IPS DF 4.7 (cell line): ENCODE measurements around the gene C14orf180.

Experiments
- DNase-seq: peaks from one replicate; pipeline ENCODE4 v3.0.0-alpha.2; 2013; ENCODE audit warnings: low spot score; ENCODE audit errors: extremely low read depth

Gene C14orf180

GRCh38 chr14:104579507-104579906, at the start of gene C14orf180:
C14orf180 (plus strand) TSS chr14:104579764; CDS start chr14:104586431, 6,667 bp downstream.
- no peak for DNase-seq

GRCh38 chr14:104530646-104531045, 48.9 kb upstream of the C14orf180 start:
- DNase-seq: no peak

DNA sequence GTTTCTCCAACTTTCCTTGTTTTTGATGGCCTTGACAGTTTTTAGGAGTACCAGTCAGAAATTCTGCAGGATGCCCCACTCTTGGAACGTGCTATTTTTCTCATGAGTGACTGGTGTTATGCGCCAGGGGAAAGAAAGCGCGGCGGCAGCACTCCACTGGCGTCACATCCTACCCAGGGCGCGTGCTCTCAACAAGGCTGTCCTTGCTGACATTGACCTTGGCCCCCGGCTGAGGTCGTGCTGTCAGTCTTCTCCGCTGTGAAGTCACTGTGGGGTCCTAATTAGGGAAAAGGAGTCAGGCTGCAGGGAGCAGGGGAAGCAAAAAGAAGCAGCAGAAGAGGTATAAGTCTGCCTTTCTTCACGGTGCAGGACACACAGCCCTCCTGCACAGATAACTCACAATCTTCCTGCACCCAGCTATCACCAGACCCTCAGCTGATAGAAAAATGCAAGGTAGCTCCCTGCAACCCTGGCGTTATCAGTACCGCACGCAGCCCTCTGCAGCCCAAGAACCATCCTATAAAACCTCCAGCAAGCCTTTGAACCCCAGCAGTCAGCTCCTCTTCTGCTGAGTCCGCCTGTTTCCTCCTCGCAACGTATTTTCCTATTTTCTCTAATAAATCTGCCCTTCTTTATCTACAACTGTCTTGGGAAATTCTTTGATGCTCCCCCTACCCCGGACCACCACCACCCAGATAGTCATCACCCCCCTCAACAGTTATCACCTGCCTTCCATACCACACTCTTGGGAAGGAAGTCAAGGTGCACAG, 48.0 kb upstream of the C14orf180 start:
- no peak for DNase-seq

DNA sequence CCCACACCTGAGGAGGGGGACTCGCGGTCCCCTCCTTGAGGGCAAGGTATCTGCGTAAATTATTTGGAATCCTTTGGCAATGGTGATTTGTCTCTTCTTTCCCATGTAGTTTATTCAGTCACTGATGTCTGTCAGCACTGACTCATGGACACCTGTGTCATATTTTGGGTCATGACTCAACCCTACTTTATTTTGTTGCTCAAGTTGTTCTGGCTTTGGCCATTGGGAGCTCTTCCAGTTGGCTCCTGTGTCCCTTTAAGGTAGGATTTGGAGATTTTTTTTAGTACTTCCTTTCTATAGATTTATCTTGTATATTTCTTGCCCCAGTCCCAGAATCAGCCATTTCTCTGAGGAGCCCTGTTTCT, 47.4 kb upstream of the C14orf180 start:
- no peak for DNase-seq

GRCh38 chr14:104534036-104534435, 45.5 kb upstream of the C14orf180 start:
- DNase-seq: no peak

DNA sequence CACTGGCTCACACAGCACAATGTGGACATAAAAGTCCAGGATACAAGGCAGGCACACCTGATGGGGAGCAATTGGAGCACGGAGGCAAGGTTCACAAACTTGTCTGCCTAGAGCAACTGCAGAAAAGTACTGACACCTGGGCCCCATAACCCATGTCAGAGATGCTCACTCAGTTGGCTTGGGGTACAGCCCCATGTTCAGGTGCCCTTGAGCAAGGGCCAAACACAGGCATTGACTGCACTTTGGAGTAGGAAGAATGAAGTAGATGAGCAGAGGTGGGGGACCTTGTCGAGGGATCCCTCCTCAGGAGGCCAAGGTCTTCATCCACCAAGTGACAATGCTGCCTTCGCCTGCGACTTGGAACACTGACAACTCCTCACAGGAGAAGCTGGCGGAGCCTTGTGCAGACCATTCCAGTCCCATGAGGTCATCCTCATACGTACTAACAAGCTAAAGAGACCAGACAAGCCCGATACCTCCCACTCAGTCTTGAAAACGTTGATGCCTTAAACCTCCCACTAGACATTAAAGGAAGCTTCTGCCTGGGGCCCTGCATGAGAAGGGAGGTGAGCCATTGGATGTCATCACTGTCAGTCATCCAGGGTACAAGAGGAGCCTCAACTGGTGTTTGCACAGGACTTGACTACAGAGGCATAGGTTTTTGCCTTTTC, 42.5 kb upstream of the C14orf180 start:
- no peak for DNase-seq

DNA sequence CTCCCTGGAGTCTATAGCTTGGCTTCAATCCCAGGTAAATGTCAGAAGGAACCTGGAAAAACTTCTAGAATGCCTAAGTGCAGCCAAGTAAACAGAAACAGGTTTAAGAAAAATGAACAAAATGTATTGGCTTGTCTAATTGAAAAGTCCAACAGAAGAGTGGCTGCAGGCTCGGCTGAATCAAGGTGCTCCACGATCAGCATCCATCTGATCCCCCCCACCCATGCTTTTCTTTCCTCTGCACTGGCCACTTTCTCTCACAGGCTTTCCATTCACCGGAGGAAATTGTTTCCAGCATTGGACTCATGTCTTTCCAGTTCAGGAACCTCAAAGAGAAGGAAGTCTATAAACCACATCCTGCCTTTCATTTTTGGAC, 42.0 kb upstream of the C14orf180 start:
- no peak for DNase-seq

DNA sequence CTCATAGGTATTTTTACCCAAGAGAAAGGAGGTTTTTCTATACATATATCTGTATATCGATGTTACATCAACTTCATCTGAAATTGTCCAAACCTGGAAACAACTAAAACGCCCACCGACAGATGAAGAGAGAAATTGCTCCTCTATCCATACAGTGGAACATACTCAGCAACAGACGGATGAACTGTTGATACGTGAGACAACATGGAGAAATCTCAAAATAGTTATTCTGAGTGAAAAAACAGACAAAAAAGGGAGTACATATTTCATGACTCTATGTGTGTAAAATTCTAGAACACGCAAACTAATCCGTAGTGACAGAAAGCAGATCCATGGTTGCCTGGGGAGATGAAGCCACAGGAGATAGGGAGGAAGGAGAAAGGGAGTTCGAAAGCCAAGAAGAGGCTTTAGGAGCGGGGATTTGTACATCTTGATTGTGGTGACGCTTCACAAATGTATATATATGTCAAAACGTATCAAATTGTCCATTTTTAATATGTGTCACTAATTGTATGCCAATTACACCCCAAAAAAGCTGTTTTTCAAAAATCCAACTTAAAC, 37.6 kb upstream of the C14orf180 start:
- no peak for DNase-seq

DNA sequence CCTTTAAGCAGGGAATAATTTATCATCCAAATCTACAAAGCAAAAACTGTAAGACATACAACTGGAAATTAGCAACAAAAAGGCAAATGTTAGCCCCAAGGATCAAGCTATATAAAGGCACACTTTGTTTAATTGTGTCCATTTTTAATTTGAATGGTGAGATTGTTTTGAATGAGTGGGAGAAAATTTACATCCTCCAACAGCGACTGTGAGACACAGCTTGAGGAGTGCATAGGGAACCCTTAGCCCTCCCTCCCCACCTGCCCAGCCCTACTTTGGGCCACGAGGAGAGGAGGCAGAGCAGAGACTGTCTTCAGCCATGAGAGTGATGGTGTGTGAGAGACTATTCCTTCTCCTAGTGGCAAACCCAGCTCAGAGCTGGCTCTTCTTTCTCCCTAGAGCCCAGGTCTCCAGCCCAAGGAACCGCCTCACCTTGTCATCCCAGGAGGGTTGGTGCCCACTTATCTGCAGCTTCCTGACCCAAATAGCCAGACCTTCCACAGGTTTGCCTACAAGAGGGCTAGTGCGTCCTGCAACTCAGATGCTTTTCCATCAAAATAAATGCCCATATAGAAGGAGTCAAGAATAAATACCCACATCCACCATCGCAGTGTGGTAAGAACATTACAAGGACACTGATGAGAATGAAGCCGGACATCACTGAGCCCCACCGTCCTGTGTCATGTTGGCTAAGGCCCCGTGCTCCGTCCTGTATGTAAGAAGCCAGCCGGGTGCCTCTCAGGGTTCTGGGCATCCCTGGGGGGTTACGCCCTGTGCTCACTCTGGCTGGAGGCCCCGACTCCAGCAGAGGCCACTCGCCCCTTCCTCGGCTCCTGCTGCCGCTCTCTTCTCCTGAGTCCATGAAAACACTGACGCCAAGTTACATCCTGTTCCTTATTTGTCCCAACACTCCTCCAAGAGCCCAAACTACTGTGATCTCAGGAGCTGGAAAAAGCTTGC, 36.4 kb upstream of the C14orf180 start:
- no peak for DNase-seq

GRCh38 chr14:104544362-104544961, 35.1 kb upstream of the C14orf180 start:
- no peak for DNase-seq

DNA sequence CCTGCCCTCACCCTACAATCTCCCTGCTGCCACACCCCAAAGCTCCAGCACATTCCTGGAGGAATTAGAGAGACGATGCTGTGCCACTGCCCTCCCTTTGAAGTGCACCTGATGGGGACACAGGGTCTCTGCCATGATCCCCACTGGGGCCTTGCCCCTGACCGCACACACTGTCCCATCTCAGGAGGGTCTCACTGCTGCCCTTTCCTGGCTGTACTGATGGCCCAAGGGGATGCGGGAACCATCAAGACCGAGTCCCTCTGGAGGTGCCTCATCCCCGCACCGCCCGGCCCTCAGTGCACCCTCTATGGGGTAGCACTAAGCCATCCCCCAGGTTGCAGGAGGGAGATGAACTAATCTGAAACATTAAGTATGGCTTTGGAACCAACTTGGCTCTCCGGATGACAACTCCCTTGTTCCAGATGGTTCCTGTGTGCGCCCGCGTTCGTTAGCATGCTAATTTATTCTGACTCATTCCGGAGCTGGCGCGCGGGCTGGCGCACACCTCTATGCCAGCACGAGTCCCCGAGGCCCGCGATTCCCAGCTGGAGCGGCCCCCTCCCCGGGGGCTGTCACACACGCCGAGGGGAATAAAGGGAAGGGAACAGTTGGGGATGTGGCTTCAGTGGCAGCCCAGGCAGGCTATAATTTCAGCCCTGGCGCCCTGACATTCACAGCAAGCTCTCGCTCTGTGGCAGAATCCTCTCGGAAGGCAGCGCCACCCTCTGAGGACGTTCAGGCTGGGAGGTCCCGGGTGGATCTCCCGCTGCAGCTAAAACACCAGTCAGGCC, 34.2 kb upstream of the C14orf180 start:
- no peak for DNase-seq

- no peak for DNase-seq
Measured at GRCh38 chr14:104545942-104546501, 33.5 kb upstream of the C14orf180 start.

- no peak for DNase-seq
Measured at GRCh38 chr14:104546591-104547309, 32.8 kb upstream of the C14orf180 start.

DNA sequence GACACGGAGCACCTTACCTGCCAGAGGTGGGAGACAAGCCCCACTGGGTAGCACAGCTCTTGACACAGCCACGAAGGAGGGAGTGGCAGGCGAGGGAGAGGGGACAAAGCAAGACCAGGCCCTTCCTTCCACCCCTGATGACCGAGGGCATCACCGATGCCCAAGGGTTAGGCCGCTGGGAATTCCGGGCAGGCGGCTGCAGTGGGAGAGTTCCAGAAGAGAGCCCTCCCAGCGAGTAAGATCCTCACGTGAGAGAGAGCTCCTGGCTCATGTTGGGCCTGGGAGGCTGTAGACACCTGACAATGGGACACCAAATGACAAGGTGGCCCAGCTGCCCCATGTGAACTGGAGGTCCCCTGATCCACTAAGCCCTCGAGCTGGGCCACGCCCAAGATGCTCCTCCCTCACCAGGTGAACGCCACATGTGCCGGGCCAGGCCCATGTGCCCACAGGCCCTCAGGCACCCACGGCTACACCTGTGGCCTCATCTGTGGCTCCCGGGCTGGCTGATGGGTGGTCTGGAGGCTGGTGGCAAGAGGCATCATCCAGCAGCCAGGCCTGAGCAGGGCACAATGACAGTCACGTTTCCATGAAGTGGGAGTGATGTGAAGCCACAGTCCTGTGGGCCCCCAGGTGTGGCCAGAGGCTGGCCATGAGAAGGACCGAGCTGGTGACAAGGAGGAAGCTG, 32.1 kb upstream of the C14orf180 start:
- no peak for DNase-seq

DNA sequence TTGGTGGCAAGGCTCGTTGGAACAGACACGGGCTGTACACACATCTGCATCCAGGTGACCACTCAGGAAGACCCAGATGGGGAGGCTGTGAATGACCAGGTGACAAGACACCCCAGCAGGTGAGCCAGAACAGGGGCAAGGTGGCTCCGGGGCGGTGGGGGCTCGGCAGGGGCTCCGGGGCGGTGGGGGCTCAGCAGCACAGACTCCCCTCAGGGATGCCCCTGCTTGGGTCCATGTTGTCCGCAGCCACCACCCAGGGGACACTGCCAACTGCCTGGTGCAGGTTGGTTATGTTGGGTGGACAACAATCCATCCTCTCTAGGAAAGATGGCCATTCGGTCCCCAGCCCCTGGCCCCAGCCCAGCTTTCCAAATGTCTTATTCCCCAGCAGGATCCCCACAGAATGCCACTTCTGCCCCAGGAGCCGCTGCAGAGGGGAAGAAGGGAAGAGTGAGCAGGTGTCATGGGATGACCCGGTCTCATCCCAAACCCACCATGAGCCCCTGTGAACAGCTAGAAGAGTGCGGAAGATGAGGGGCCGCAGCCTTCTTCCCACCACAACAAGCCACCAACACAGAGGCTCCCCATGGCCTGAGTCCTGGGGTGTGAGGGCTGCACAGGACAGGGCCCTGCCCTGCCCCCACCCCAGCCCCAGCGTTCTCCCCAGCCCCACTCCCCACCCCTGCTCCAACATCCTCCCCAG, 31.4 kb upstream of the C14orf180 start:
- DNase-seq: no peak

DNA sequence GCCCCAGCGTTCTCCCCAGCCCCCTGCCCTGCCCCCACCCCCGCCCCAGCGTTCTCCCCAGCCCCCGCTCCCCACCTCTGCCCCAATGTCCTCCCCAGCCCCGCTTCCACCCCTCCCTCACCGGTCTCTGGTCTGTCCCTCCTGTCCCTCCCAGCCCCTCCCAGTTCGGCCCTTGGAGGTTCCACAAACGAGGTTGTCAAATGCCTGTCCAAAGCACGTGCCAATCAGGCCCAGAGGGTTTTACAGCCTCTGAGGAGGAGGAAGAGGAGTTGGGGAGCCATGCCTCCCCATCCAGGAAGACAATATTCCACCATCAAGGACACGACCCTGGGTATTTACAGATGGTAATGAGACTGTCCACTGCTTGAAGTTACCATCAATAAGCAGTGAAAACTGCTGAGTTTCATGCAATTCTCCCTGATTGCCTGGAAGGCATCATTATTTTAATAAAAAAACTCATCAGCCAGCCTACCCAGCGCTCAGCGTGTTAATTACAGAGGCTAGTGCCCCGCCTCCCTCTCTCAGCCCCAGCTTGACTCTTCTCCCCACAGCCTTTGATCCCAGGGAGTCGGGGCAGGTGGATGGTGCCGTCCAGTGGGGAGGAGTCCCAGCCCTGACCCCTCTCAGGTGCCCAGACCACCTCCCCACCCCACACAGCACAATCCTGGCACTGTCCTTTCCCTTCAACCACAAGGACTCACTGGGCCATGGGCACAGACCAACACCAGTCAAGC, 30.6 kb upstream of the C14orf180 start:
- no peak for DNase-seq

DNA sequence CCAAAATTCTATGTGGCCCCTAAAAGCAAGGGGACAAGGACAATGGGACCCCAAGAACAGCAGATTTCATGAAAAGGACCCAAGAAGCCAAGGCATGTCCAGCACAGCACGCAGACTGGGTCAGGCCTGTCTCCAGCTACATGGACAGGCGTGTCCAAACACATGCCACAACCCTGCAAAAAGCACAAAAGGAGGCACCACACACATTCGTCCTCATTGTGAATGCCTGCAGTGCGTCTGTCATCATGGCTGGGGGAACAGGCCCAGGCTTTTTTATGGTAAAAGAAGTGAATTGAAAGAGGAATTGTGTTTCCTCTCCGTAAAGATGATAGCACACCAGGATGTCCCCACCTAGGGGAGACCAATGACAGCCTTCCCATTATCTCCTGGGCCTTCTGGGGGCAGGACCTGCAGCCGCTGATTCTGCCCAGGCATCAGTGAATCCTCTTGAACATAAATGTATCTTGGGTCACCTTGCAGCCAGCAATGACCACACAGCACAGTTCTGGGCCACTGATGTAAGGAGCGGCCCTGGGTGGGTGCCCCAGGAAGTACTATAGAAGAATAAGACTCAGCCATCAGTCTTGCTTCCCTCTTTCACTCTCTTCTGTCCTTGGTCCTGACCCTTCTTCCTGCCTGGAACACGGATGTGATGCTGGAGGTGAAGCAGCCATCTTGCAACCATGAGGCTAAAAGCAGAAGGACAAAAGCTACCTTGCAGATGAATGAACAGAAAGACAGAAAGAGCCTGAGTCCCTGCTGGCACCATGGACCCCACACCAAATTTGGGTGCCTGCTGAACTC, 29.8 kb upstream of the C14orf180 start:
- no peak for DNase-seq
